Naive thymus-derived CD4-positive, alpha-beta T cell (primary cell): ENCODE data around the gene DNASE1L2. TPM values are rescaled to one million over a fixed set of nuclear protein-coding genes. Genes with fewer than 3 reads are reported as not detected.
"Not testable (repeated sequence)": the region's sequence is repeated elsewhere in the genome, so short reads cannot be mapped to it uniquely, and the experiment has no call there.

Experiments used
- ATAC-seq: fragments of 150-1000 bp; cut with Tn5 transposase; 2 replicates; pipeline ENCODE4 v1.10.0; 2021; ENCODE audit warnings: mild to moderate bottlenecking, moderate library complexity
- CTCF ChIA-PET: fragments of 350-600 bp; sonication (Branson Sonifier 250); formaldehyde crosslinking; loops from one replicate; lab custom pipeline; 2021; ENCODE audit warnings: antibody characterized with exemption; lab: Charles Lee
- POLR2A ChIA-PET: fragments of 350-600 bp; sonication (Branson Sonifier 250); formaldehyde crosslinking; loops from one replicate; lab custom pipeline; 2021; ENCODE audit warnings: antibody characterized with exemption, inconsistent platforms; lab: Charles Lee
- DNase-seq, 9 donors: peaks; one replicate each; pipeline versions ENCODE4 v3.0.0 to v3.0.0-alpha.2; 2020 to 2022; ENCODE audit warnings: mixed read lengths in 1 of 9
- H3K27ac ChIP-seq: one replicate; pipeline ENCODE4 v1.7.0; 2013; ENCODE audit warnings: mild to moderate bottlenecking, low read depth, low read length, moderate library complexity
- H3K27me3 ChIP-seq, 2 donors: one replicate each; pipeline ENCODE4 v1.7.0; 2013; ENCODE audit warnings: low read length in 2 of 2, mild to moderate bottlenecking in 2 of 2, moderate library complexity in 2 of 2; ENCODE audit not compliant: control insufficient read depth in 2 of 2, insufficient read depth in 2 of 2
- H3K36me3 ChIP-seq, 3 experiments: 1 replicate in 2 of 3; 2 replicates in 1 of 3; pipeline ENCODE4 v1.7.0; 2013; ENCODE audit warnings: low read length in 3 of 3, mild to moderate bottlenecking in 3 of 3, moderate library complexity in 1 of 3; ENCODE audit not compliant: insufficient read depth in 3 of 3, control insufficient read depth in 2 of 3
- H3K4me1 ChIP-seq, 2 donors: one replicate each; pipeline ENCODE4 v1.7.0; 2013; ENCODE audit warnings: low read length in 2 of 2, mild to moderate bottlenecking in 2 of 2, moderate library complexity in 1 of 2; ENCODE audit not compliant: control insufficient read depth in 2 of 2, insufficient read depth in 2 of 2
- H3K4me3 ChIP-seq: 2 replicates; pipeline ENCODE4 v1.7.0; 2013; ENCODE audit warnings: mild to moderate bottlenecking, low read length
- H3K9me3 ChIP-seq, 3 experiments: 1 replicate in 2 of 3; 2 replicates in 1 of 3; pipeline ENCODE4 v1.7.0; 2013; ENCODE audit warnings: low read length in 3 of 3; ENCODE audit not compliant: control insufficient read depth in 2 of 3
- H3K27ac Mint-ChIP-seq, 9 donors: one replicate each; pipeline ENCODE4 v1.8.0; 2020 to 2022; ENCODE audit warnings: mixed read lengths in 9 of 9, mild to moderate bottlenecking in 8 of 9, moderate library complexity in 5 of 9, inconsistent platforms in 2 of 9
- H3K27me3 Mint-ChIP-seq, 5 donors: one replicate each; pipeline ENCODE4 v1.8.0; 2021 to 2022; ENCODE audit warnings: mixed read lengths in 5 of 5, mild to moderate bottlenecking in 1 of 5
- H3K36me3 Mint-ChIP-seq, 5 donors: one replicate each; pipeline ENCODE4 v1.8.0; 2020 to 2022; ENCODE audit warnings: mixed read lengths in 5 of 5, mild to moderate bottlenecking in 3 of 5, inconsistent platforms in 1 of 5
- H3K4me1 Mint-ChIP-seq, 7 donors: one replicate each; pipeline ENCODE4 v1.8.0; 2020 to 2022; ENCODE audit warnings: mixed read lengths in 7 of 7, mild to moderate bottlenecking in 3 of 7, inconsistent platforms in 1 of 7
- H3K4me3 Mint-ChIP-seq, 10 donors: one replicate each; pipeline ENCODE4 v1.8.0; 2020 to 2022; ENCODE audit warnings: mild to moderate bottlenecking in 10 of 10, mixed read lengths in 10 of 10, moderate library complexity in 6 of 10, inconsistent platforms in 2 of 10
- H3K9me3 Mint-ChIP-seq, 11 donors: one replicate each; pipeline ENCODE4 v1.8.0; 2020 to 2022; ENCODE audit warnings: mixed read lengths in 11 of 11, mild to moderate bottlenecking in 4 of 11, inconsistent platforms in 1 of 11, moderate library complexity in 1 of 11
- intact Hi-C, 2 donors: fragments of 100-400 bp; cut with micrococcal nuclease; formaldehyde crosslinking; loops; one replicate each; pipeline ENCODE4 v1.15.1; 2023
- polyA plus RNA-seq, 2 donors: library from polyadenylated mRNA; unstranded; fragments of 300-500 nt; fragmentation: Illumina TruSeq; gene quantifications; one replicate each; pipeline ENCODE4 v1.2.3, GENCODE V29; 2021
- total RNA-seq, 6 experiments: library from RNA in 5 of 6; stranded (reverse) in 5 of 6; gene quantifications; 1 replicate in 5 of 6; 2 replicates in 1 of 6; pipeline ENCODE4 v1.2.3 and lab custom pipeline; 2021 to 2026

DNASE1L2 gene
- total and polyA plus RNA-seq, 7 experiments from 2014 or later: 0.34 to 3.8 (median 2.2) TPM; not detected in 2

- H3K9me3 Mint-ChIP-seq: peaks cover 0 to 3% (median 0%) of the 10 kb centered on the region in 11 donors
- CTCF ChIA-PET: no interaction called here
- H3K36me3 Mint-ChIP-seq: peaks cover 0 to 4% (median 0%) of the 10 kb centered on the region in 5 donors
- ATAC-seq: no peak
- peaks cover 5 to 11% (median 7%) of the 10 kb centered on the region in 7 donors for H3K4me1 Mint-ChIP-seq
- peak overlapping the region in 1 of 10 donors; percentile 19 for H3K4me3 Mint-ChIP-seq
- peaks cover 11 to 40% (median 14%) of the 10 kb centered on the region in 5 donors for H3K27me3 Mint-ChIP-seq
- Histone ChIP-seq H3K27me3 (peaks cover 6 to 11% of the 10 kb centered on the region in 2 donors), H3K4me1 (peaks cover 5 to 7% of the 10 kb centered on the region in 2 donors), H3K4me3 (no peak overlapping the region), H3K27ac (no peak overlapping the region), H3K9me3 (no peaks in the 10 kb centered on the region), H3K36me3 (no peaks in the 10 kb centered on the region)
- DNase-seq: no peak
- POLR2A ChIA-PET: no interaction called here
- H3K27ac Mint-ChIP-seq: no peak overlapping the region
- intact Hi-C loops: loop anchor here in 1 of 2 donors (10.0 kb wide), 1 partner anchor 64 kb away; the partner anchor contains the start of gene RNPS1
These were observed 35.9 kb upstream of the DNASE1L2 start for GRCh38 chr16:2200313-2200712.

GRCh38 chr16:2203119-2203688 is 33.0 kb upstream of the DNASE1L2 start:
- Mint-ChIP-seq H3K4me3 (peak overlapping the region; percentile 27 to 91 (median 67)), H3K27me3 (peaks cover 2 to 23% (median 8%) of the 10 kb centered on the region in 5 donors), H3K27ac (peak overlapping the region in 4 of 9 donors; percentile 18 to 80 (median 38)), H3K36me3 (peaks cover 0 to 11% (median 6%) of the 10 kb centered on the region in 5 donors), H3K4me1 (peaks cover 7 to 29% (median 21%) of the 10 kb centered on the region in 7 donors)
- not testable (repeated sequence) for H3K27me3 ChIP-seq, H3K27ac ChIP-seq, DNase-seq, H3K9me3 ChIP-seq, ATAC-seq, H3K4me3 ChIP-seq, H3K9me3 Mint-ChIP-seq
- intact Hi-C loops: loop anchor here in 1 of 2 donors (10.0 kb wide), 1 partner anchor 62 kb away; the partner anchor contains the start of gene RNPS1
- POLR2A ChIA-PET: interaction anchor here (1.0 to 3.7 kb wide), 5 partner anchors 8 to 316 kb away, joined by 3 to 28 read pairs (median 3); partner anchors contain the start of genes PGP and TRAF7
- CTCF ChIA-PET: interaction anchor here (1.2 kb wide), 1 partner anchor 9 kb away, joined by 6 read pairs; no protein-coding TSS in a partner anchor
- Histone ChIP-seq H3K36me3 (peaks cover 0 to 16% (median 8%) of the 10 kb centered on the region in 3 experiments), H3K4me1 (peaks cover 11 to 13% of the 10 kb centered on the region in 2 donors)

GRCh38 chr16:2204416-2205103 is 31.7 kb upstream of the DNASE1L2 start:
- Histone ChIP-seq H3K4me3 (peak overlapping the region; percentile 93), H3K27ac (peak overlapping the region; percentile 97), H3K27me3 (no peaks in the 10 kb centered on the region), H3K9me3 (no peaks in the 10 kb centered on the region), H3K36me3 (peaks cover 0 to 30% (median 9%) of the 10 kb centered on the region in 3 experiments), H3K4me1 (peaks cover 11 to 13% of the 10 kb centered on the region in 2 donors)
- Mint-ChIP-seq H3K4me3 (peak overlapping the region; percentile 80 to 95 (median 88)), H3K36me3 (peaks cover 0 to 11% (median 6%) of the 10 kb centered on the region in 5 donors), H3K27me3 (peaks cover 0 to 13% (median 0%) of the 10 kb centered on the region in 5 donors), H3K4me1 (peaks cover 7 to 29% (median 21%) of the 10 kb centered on the region in 7 donors), H3K27ac (peak overlapping the region; percentile 65 to 88 (median 84)), H3K9me3 (peaks cover 0 to 3% (median 0%) of the 10 kb centered on the region in 11 donors)
- DNase-seq: no peak
- intact Hi-C loops: loop anchor here (1.0 to 10.0 kb wide), 12 partner anchors 9 to 516 kb away; partner anchors contain the start of genes E4F1 (in 2 of the 2), RNPS1 (in 2 of the 2), TRAF7 (in 2 of the 2) and CCNF (in 1 of the 2)
- ChIA-PET POLR2A (interaction anchor here (0.7 to 3.7 kb wide), 16 partner anchors 8 to 1823 kb away, joined by 3 to 50 read pairs (median 4); partner anchors contain the start of genes AMDHD2, E4F1, ECI1 and GFER), CTCF (no interaction called here)
- ATAC-seq: no peak

- H3K27me3 Mint-ChIP-seq: peaks cover 0 to 11% (median 0%) of the 10 kb centered on the region in 5 donors
- ATAC-seq: peak; percentile 97
- peak; percentile 88 to 100 (median 98) for DNase-seq
- CTCF ChIA-PET: interaction anchor here (1.2 kb wide), 1 partner anchor 11 kb away, joined by 3 read pairs; no protein-coding TSS in a partner anchor
- peak within 1 kb of the TSS; percentile 93 for H3K4me3 ChIP-seq
- no peaks in the 10 kb centered on the region for H3K9me3 ChIP-seq
- H3K4me1 Mint-ChIP-seq: peaks cover 7 to 29% (median 21%) of the 10 kb centered on the region in 7 donors
- H3K4me3 Mint-ChIP-seq: peak within 1 kb of the TSS; percentile 80 to 95 (median 88)
- POLR2A ChIA-PET: interaction anchor here (0.7 to 3.7 kb wide), 16 partner anchors 10 to 1823 kb away, joined by 3 to 50 read pairs (median 4); partner anchors contain the start of genes AMDHD2, CCNF, E4F1 and ECI1
- peak within 1 kb of the TSS; percentile 97 for H3K27ac ChIP-seq
- H3K36me3 Mint-ChIP-seq: peaks cover 0 to 11% (median 6%) of the 10 kb centered on the region in 5 donors
- intact Hi-C loops: loop anchor here (1.0 to 10.0 kb wide), 12 partner anchors 10 to 515 kb away; partner anchors contain the start of genes E4F1 (in 2 of the 2), RNPS1 (in 2 of the 2), TRAF7 (in 2 of the 2) and CCNF (in 1 of the 2)
- H3K27ac Mint-ChIP-seq: peak within 1 kb of the TSS; percentile 70 to 91 (median 86)
- H3K36me3 ChIP-seq: peaks cover 0 to 37% (median 9%) of the 10 kb centered on the region in 3 experiments
- no peaks in the 10 kb centered on the region for H3K27me3 ChIP-seq
- peaks cover 0 to 3% (median 0%) of the 10 kb centered on the region in 11 donors for H3K9me3 Mint-ChIP-seq
- H3K4me1 ChIP-seq: peaks cover 11 to 13% of the 10 kb centered on the region in 2 donors
These were observed 30.9 kb upstream of the DNASE1L2 start, which contains the start of gene MLST8 for GRCh38 chr16:2205104-2205966. Gene MLST8 (plus strand): TSS chr16:2205454. CDS start chr16:2206086, 632 bp downstream.

- intact Hi-C loops: loop anchor here (1.0 to 10.0 kb wide), 12 partner anchors 9 to 515 kb away; partner anchors contain the start of genes E4F1 (in 2 of the 2), RNPS1 (in 2 of the 2), TRAF7 (in 2 of the 2) and CCNF (in 1 of the 2)
- peaks cover 11 to 13% of the 10 kb centered on the region in 2 donors for H3K4me1 ChIP-seq
- peak overlapping the region; percentile 41 to 90 (median 80) for H3K27ac Mint-ChIP-seq
- H3K4me3 ChIP-seq: peak overlapping the region; percentile 93
- ChIA-PET CTCF (interaction anchor here (1.2 kb wide), 1 partner anchor 11 kb away, joined by 3 read pairs; no protein-coding TSS in a partner anchor), POLR2A (interaction anchor here (0.7 to 3.7 kb wide), 13 partner anchors 9 to 306 kb away, joined by 3 to 50 read pairs (median 5); partner anchors contain the start of genes CCNF, E4F1, ECI1 and PGP)
- H3K27me3 Mint-ChIP-seq: peaks cover 0 to 7% (median 0%) of the 10 kb centered on the region in 5 donors
- peaks cover 0 to 3% (median 0%) of the 10 kb centered on the region in 11 donors for H3K9me3 Mint-ChIP-seq
- DNase-seq (peak in 1 of 9 donors; percentile 48), ATAC-seq (no peak)
- peak overlapping the region; percentile 97 for H3K27ac ChIP-seq
- H3K9me3 ChIP-seq: no peaks in the 10 kb centered on the region
- peak overlapping the region; percentile 74 to 91 (median 81) for H3K4me3 Mint-ChIP-seq
- H3K4me1 Mint-ChIP-seq: peaks cover 7 to 29% (median 21%) of the 10 kb centered on the region in 7 donors
- H3K27me3 ChIP-seq: no peaks in the 10 kb centered on the region
- H3K36me3 ChIP-seq: peaks cover 0 to 37% (median 9%) of the 10 kb centered on the region in 3 experiments
- H3K36me3 Mint-ChIP-seq: peaks cover 0 to 11% (median 6%) of the 10 kb centered on the region in 5 donors
These were observed 30.3 kb upstream of the DNASE1L2 start for GRCh38 chr16:2205967-2206313.
